Panc1 (cell line): ENCODE results near the gene PRKCA. TPM values are rescaled to one million over a fixed set of nuclear protein-coding genes. Genes with fewer than 3 reads are reported as not detected.

Experiments
- ATAC-seq: fragments of 200-7000 bp; cut with Tn5 transposase; 2 replicates; pipeline ENCODE4 v1.9.1; 2020; ENCODE audit warnings: mild to moderate bottlenecking, moderate library complexity
- BruUV-seq: library from RNA; stranded (reverse); fragments of 400-500 nt; replicated peaks from 2 replicates; lab custom pipeline; 2021; lab: Mats Ljungman, UMichigan
- CTCF ChIA-PET: fragments of 300-600 bp; sonication (Branson Sonifier 250); formaldehyde crosslinking; loops from one replicate; lab custom pipeline; 2022; ENCODE audit warnings: antibody characterized with exemption; lab: Charles Lee
- POLR2A ChIA-PET: fragments of 300-600 bp; sonication (Branson Sonifier 250); formaldehyde crosslinking; loops from one replicate; lab custom pipeline; 2022; ENCODE audit warnings: antibody characterized with exemption; lab: Charles Lee
- DNase-seq: peaks from one replicate; pipeline ENCODE4 v3.0.0-alpha.2; 2010; ENCODE audit warnings: low read depth, low spot score
- H3K27ac ChIP-seq: 2 replicates; pipeline ENCODE4 v1.5.1; 2011; ENCODE audit warnings: mild to moderate bottlenecking, low read length, inconsistent platforms
- H3K27me3 ChIP-seq: fragments of 200-500 bp; sonication (Bioruptor generic); 2 replicates; pipeline ENCODE4 v1.6.0; 2014; ENCODE audit warnings: low read length, inconsistent platforms; ENCODE audit not compliant: control insufficient read depth, insufficient read depth
- H3K36me3 ChIP-seq: fragments of 200-500 bp; sonication (Bioruptor generic); 2 replicates; pipeline ENCODE4 v1.5.1; 2014; ENCODE audit warnings: inconsistent platforms, mild to moderate bottlenecking, low read length, moderate library complexity; ENCODE audit not compliant: control insufficient read depth, insufficient read depth
- H3K4me1 ChIP-seq: 2 replicates; pipeline ENCODE4 v1.5.1; 2011; ENCODE audit warnings: inconsistent platforms, mild to moderate bottlenecking, low read length, moderate library complexity; ENCODE audit not compliant: control insufficient read depth, insufficient read depth
- H3K4me3 ChIP-seq, 2 experiments: 2 replicates each; pipeline ENCODE4 v1.5.1; 2011 to 2012; ENCODE audit warnings: low read depth in 2 of 2, low read length in 2 of 2, mild to moderate bottlenecking in 2 of 2, inconsistent platforms in 1 of 2, moderate library complexity in 1 of 2
- H3K9me3 ChIP-seq: fragments of 200-500 bp; sonication (Bioruptor generic); 2 replicates; pipeline ENCODE4 v1.5.1; 2014; ENCODE audit warnings: low read depth, mild to moderate bottlenecking, inconsistent platforms, low read length, moderate library complexity; ENCODE audit not compliant: control insufficient read depth, insufficient read depth
- POLR2AphosphoS5 ChIP-seq: IDR thresholded peaks from 2 replicates; pipeline ENCODE4 v1.6.1; 2012; ENCODE audit warnings: mild to moderate bottlenecking, low read depth, low read length, moderate library complexity
- SIN3A ChIP-seq: IDR thresholded peaks from 2 replicates; pipeline ENCODE4 v1.6.1; 2012; ENCODE audit warnings: low read depth, mild to moderate bottlenecking, low read length, moderate library complexity, borderline replicate concordance; ENCODE audit not compliant: insufficient read depth
- TCF7L2 ChIP-seq: IDR thresholded peaks from 2 replicates; pipeline ENCODE4 v1.6.1; 2011; ENCODE audit warnings: mild to moderate bottlenecking, low read depth, low read length, inconsistent platforms
- in situ Hi-C: cut with HindIII; loops from 2 replicates; pipeline ENCODE4 v1.10.0; 2016; ENCODE audit warnings: low sequenced_read_pairs, low pct_unique_long_range_greater_than_20kb
- intact Hi-C: fragments of 100-400 bp; cut with micrococcal nuclease; formaldehyde crosslinking; loops from one replicate; pipeline ENCODE4 v1.10.0; 2022; ENCODE audit not compliant: unreplicated experiment
- total RNA-seq: library from RNA; stranded (reverse); gene quantifications from one replicate; pipeline ENCODE4 v1.2.1, GENCODE V29; 2021; ENCODE audit not compliant: unreplicated experiment
- TF ChIP-seq, protein P1 (sequence below): fragments of 450-650 bp; IDR thresholded peaks from 2 replicates; pipeline ENCODE4 v1.5.1; 2017; ENCODE audit warnings: mild to moderate bottlenecking
- TF ChIP-seq, protein P2 (sequence below), 2 experiments: IDR thresholded peaks; 2 replicates each; pipeline ENCODE4 v1.6.1; 2011 to 2012; ENCODE audit warnings: low read depth in 2 of 2, control low read depth in 1 of 2, low read length in 1 of 2, mild to moderate bottlenecking in 1 of 2, moderate library complexity in 1 of 2; ENCODE audit not compliant: insufficient read depth in 1 of 2

PRKCA gene
- total RNA-seq, 1 experiment from 2014 or later = 53.0 TPM

DNA sequence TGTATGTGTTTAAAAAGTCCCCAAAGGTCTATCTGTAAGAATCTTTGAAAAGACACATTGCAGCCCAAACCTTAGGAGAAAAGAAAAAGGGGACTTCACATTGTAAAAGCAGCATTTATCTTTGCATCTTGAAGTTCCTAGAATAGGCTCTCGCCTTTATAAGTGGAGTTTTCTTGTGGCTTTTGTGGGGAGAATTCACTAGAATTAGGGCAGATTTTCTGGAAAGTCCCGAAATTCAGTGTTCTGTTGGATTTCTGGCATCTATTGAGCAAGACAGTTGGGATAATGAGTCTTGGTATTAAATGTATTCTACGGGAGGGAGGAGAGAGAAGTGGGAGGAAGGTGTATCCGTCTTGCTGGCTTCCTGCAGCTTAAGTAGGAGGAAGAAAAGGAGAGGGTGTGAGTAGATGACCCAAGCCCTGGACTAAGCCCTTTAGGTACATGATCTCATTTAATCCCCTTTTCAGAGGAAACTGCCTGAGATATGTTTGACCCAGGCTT, 62.6 kb downstream of the PRKCA start:
- in situ Hi-C loops = no loop called here
- no peaks in the 10 kb centered on the region for H3K27me3 ChIP-seq
- no peaks in the 10 kb centered on the region for H3K36me3 ChIP-seq
- ChIA-PET POLR2A (no interaction called here), CTCF (no interaction called here)
- DNase-seq (no peak), ATAC-seq (no peak)
- TF ChIP-seq POLR2AphosphoS5 (no peak), TCF7L2 (no peak), SIN3A (no peak)
- TF ChIP-seq, protein P1, sequence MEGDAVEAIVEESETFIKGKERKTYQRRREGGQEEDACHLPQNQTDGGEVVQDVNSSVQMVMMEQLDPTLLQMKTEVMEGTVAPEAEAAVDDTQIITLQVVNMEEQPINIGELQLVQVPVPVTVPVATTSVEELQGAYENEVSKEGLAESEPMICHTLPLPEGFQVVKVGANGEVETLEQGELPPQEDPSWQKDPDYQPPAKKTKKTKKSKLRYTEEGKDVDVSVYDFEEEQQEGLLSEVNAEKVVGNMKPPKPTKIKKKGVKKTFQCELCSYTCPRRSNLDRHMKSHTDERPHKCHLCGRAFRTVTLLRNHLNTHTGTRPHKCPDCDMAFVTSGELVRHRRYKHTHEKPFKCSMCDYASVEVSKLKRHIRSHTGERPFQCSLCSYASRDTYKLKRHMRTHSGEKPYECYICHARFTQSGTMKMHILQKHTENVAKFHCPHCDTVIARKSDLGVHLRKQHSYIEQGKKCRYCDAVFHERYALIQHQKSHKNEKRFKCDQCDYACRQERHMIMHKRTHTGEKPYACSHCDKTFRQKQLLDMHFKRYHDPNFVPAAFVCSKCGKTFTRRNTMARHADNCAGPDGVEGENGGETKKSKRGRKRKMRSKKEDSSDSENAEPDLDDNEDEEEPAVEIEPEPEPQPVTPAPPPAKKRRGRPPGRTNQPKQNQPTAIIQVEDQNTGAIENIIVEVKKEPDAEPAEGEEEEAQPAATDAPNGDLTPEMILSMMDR = no peak
- TF ChIP-seq, protein P2, sequence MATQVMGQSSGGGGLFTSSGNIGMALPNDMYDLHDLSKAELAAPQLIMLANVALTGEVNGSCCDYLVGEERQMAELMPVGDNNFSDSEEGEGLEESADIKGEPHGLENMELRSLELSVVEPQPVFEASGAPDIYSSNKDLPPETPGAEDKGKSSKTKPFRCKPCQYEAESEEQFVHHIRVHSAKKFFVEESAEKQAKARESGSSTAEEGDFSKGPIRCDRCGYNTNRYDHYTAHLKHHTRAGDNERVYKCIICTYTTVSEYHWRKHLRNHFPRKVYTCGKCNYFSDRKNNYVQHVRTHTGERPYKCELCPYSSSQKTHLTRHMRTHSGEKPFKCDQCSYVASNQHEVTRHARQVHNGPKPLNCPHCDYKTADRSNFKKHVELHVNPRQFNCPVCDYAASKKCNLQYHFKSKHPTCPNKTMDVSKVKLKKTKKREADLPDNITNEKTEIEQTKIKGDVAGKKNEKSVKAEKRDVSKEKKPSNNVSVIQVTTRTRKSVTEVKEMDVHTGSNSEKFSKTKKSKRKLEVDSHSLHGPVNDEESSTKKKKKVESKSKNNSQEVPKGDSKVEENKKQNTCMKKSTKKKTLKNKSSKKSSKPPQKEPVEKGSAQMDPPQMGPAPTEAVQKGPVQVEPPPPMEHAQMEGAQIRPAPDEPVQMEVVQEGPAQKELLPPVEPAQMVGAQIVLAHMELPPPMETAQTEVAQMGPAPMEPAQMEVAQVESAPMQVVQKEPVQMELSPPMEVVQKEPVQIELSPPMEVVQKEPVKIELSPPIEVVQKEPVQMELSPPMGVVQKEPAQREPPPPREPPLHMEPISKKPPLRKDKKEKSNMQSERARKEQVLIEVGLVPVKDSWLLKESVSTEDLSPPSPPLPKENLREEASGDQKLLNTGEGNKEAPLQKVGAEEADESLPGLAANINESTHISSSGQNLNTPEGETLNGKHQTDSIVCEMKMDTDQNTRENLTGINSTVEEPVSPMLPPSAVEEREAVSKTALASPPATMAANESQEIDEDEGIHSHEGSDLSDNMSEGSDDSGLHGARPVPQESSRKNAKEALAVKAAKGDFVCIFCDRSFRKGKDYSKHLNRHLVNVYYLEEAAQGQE (IDR thresholded peaks at IDR 0.05; ENCODE audit: insufficient read depth in 1 of 2, low read depth in 2 of 2, low read length in 1 of 2) = no peak
- no peak overlapping the region for H3K4me3 ChIP-seq
- peak overlapping the region; percentile 57; the same call in 1 of the 2 replicates for H3K27ac ChIP-seq
- intact Hi-C loops = no loop called here
- H3K4me1 ChIP-seq = peaks cover 40% of the 10 kb centered on the region
- BruUV-seq = no TSS peak
- H3K9me3 ChIP-seq = no peaks in the 10 kb centered on the region

DNA sequence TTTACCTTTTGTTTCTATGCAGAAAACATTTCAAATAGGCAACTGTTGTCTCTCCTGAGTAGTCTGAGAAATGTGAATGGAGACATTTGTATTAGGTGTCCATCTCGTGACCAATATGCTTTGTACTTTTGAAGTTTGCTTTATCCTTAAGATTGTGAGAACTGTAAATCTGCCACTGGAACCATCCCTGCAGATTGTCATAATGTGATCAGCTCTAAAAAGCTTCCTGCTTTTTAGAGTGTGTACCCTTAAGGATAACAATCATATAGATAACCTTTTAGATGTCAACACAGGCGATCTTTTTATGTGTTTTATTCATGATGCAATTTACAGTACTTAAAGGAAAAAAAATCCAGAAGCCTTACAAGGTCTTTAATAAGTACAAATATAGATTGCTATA, 63.5 kb downstream of the PRKCA start:
- DNase-seq (no peak), ATAC-seq (no peak)
- ChIA-PET POLR2A (no interaction called here), CTCF (no interaction called here)
- H3K4me3 ChIP-seq = no peak overlapping the region
- no peaks in the 10 kb centered on the region for H3K27me3 ChIP-seq
- no peaks in the 10 kb centered on the region for H3K9me3 ChIP-seq
- in situ Hi-C loops = no loop called here
- TF ChIP-seq, protein P2 (IDR thresholded peaks at IDR 0.05; ENCODE audit: insufficient read depth in 1 of 2, low read depth in 2 of 2, low read length in 1 of 2) = no peak
- no peak for TF ChIP-seq POLR2AphosphoS5
- TF ChIP-seq, protein P1 = no peak
- no peak for TF ChIP-seq TCF7L2
- no peak for TF ChIP-seq SIN3A
- no TSS peak for BruUV-seq
- intact Hi-C loops = no loop called here
- peaks cover 34% of the 10 kb centered on the region for H3K4me1 ChIP-seq
- H3K27ac ChIP-seq = peak overlapping the region; percentile 57; the same call in 1 of the 2 replicates
- H3K36me3 ChIP-seq = no peaks in the 10 kb centered on the region
